NCI-H69 (cell line): ENCODE measurements around the gene DDHD1.
"Not testable (repeated sequence)": the region's sequence is repeated elsewhere in the genome, so short reads cannot be mapped to it uniquely, and the experiment has no call there.

Experiments used
- DNase-seq: peaks from one replicate; lab custom pipeline; 2025; lab: John Stamatoyannopoulos, UW

Gene DDHD1

DNA sequence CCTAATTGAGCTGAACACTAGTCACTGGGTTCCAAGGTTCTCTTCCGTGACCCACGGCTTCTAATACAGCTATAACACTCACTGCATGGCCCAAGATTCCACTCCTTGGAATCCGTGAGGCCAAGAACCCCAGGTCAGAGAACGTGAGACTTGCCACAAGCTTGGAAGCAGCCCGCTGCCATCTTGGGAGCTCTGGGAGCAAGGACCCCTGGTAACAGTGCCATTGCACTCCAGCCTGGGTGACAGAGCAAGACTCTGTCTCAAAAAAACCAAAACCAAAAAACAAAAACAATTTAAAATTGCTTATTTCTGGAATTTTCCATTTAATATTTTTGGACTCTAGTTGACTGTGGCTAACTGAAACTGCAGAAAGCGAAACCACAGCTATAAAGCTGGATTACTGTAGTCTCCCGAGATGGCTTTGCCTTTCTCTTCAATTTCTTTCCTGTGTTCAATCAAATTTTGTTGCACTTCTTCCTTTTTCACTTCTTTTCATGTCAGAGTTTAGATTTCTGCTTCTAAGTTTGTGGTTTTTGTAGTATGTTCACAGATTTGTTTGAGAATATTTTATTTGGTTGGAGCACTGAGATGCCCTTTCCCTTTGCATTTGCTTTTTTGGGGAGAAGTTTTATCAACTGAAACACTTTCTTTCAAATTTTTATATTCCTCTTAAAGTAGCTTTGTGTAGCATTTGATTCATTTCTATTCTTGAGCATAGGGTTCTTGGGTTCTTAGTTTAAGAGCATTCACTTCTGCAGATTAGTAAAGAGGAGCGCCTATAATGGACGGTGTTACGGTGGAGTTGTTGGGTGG is 44.6 kb downstream of the DDHD1 start:
- DNase-seq = no peak

GRCh38 chr14:53106768-53107167 is 46.4 kb downstream of the DDHD1 start:
- no peak for DNase-seq

DNA sequence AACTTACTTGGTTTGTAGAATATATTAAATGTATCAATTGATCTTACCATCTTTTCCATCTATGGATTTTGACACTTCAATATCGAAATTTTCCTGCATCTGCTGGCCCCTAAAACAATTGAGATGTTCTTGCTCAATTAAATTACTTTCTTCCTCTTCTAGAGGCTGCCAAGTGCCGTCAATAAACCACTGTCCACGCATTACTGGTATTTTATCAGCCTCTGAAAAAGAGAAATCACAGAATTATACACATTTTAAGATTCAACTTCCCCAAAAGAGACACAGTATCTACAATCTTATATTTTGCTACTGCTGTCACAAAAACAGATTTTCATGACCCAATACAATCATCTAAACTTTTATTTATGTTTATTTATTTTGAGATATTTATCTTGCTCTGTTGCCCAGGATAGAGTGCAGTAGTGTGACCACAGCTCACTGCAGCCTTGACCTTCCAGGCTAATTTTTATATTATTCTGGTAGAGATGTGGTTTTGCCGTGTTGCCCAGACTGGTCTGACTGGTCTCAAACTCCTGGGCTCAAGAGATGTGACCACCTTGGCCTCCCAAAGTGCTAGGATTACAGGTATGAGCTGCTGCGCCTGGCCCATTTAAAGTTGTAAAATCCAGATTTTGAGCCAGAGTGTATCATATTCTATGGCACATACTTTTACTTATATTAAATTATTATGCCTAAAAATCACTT is 49.3 kb downstream of the DDHD1 start:
- DNase-seq = no peak

GRCh38 chr14:53093206-53093605 is 59.9 kb downstream of the DDHD1 start:
- no peak for DNase-seq

DNA sequence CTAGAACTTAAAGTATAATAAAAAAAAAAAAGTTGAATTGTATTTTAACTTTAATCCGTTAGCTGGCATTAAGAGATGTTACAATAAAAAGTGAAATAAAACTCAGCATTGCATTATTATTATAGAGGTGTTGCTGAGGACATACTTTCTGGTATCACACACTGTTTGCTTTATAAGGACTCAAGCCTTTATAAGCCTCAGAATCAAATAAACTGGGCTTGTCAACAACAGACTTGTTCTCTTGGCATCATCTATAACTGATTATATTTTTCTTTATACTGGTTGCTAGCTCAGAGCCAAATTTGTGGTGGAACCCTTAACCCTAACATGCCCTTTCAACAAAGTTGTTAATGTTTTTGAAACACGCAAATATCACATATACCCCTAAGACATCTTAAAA is 62.3 kb downstream of the DDHD1 start:
- DNase-seq = no peak

- DNase-seq = not testable (repeated sequence)
Measured at GRCh38 chr14:53084954-53085353, 68.2 kb downstream of the DDHD1 start.

DNA sequence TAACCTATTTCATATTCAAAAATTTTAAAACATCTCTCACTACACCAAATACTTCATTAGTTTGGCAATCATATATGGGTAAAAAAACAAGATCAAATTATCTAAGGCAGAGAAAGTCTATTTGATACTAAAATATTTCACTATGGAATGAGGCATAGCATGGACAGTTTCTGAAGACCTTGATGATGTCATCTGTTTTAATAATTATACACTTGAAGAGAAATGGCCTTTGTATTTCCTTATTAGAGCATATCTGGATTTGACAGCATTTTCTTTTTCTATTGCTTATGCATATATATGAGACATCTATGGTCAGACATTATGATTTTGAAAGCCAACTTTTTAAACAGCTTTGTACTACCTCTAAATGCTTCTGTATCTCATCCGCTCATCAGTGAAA is 88.6 kb downstream of the DDHD1 start:
- DNase-seq = no peak

DNA sequence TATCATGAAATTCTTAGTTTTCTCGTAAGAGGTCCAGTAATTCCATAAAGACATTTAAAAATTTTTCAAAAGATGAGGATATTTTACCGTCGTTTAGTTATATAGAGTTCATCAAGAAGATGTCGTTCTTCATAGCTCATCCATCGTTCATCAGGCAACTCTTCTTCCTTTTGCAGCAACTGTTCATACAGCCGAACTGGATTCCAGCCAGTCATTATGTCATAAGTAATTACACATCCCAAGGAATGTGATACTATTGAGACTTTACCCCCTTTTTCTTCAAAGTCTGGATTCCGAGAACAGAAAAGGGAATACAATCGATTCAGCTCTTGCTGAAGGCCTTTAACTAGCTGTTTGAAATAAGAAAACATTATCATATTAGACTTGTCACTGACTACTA is 90.3 kb downstream of the DDHD1 start:
- DNase-seq = peak; percentile 14

DNA sequence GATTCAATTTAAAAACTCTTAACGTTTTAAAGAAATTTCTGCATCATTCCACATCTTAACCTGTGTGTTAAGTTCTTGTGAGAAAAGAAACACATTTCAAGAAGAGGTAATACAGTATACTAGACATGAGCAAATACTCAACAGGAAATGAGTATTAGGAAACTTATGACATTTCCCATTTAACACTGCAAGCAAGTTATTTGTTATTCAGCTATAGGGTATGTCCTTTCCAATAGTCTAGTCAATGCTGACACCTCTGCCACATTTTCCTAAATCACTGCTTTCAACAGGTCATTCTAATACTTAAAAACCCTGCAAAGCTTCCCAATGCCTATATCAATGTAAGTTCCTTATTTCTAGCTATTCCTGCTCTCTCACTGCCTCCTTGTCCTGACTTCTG is 93.1 kb downstream of the DDHD1 start:
- no peak for DNase-seq

DNA sequence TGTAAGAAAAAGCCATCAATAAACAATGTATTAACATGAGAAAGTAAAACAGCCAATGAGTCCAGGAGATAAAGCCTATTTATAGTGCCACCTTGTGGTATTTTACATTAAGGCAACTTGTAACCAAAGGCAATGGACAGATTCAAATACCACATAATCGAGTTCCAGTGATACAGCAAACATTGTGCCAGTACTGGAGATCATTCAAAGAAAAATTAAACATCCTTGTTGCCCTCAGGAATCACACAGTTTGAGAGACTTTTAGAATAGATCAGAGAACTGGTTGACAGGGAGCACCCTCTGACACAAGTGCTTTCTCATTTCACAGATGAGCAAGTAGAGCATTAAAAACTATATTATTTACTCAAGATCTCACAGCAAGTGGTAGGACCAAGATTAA is 98.1 kb downstream of the DDHD1 start:
- peak; percentile 58 for DNase-seq

DNA sequence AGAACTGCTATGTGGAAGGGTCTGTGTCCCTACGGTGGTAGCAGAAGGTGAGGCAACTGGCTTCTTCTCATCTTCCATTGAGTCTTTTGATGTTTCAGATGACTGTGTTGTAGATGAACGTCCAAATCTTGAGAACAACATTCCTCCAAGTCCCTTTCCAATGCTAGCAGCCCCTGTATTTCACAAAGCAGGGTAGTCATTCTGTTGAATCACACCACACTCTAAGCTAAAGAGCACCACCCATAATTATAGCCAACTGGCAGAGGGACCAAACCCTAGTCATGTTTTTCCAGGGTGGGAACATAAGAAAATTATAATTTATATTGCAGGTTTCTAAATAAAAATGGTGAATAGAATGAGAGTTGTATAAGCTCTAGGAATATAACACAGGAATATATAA is 98.7 kb downstream of the DDHD1 start:
- no peak for DNase-seq

DNA sequence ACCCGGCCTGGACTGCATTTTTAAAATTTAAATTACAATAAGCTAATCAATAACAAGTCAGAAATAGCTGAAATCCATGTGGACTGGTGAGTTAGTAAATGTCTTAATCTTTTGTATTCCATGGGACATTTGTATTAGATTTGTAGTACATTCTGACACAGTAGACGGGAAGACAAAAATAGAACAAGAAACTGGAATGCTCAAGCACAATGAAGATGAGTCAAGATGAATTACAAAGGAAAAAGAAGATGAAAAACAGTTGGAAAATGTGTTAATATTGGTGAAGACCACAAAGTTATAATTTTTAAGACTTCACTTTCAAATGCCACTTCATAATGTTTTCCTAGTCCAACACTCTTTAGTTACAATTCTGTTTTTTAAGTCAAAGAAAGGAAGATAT is 104.5 kb downstream of the DDHD1 start:
- DNase-seq = no peak

DNA sequence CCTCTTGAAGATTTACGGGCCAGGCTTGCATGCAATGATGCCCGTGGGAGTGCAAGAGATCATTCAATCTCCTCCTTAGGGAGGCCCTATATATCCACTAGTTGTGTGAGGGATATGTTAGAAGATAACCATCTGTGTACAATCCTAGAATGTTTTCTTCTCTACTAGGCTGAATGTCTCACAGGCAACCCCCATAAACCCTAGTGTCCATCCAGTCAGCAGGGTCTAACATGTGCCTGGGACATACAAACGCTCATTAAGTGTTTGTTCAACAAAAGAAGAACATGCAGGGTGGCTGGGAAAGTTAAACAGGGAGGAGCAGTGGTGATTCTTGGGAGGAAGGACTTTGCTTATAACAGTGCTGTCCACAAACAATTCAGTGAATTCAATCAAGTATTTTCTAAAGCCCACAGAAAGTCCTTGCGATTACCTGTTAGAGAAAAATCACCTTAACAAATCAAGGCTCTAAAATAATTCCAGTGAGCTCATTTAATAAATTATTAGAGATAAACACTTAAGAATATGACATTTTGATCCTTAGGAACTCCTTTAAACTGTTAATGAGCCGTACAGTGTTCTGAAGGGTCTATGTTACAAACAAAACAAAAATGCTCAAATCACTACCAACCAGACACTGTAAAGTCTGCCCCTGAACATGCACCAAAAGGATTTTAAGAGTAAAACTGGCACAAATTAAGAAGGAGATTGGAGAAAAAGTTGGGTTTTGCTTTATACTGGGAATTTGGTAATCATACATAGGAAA is 105.6 kb downstream of the DDHD1 start:
- no peak for DNase-seq

DNA sequence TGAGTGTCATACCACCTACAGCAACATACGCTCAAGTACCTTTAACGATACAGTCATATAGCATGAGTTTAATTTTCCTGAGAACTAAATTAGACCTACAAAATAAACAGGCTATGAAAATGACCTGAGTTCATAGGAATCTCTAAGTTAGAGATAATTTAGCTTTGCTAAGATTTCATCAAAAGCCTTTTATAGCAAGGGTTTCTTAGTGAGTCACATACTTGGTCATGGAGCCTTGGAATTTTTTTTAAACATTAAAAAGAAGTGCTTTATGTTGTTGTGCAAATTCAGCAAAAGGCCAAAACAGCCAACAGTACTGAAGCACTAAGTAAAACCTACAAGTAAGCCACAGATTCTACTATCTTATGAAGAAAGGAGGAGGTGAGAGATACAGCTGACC is 108.6 kb downstream of the DDHD1 start:
- no peak for DNase-seq

- DNase-seq = no peak
Measured at GRCh38 chr14:53043027-53043581, 110.0 kb downstream of the DDHD1 start.

DNA sequence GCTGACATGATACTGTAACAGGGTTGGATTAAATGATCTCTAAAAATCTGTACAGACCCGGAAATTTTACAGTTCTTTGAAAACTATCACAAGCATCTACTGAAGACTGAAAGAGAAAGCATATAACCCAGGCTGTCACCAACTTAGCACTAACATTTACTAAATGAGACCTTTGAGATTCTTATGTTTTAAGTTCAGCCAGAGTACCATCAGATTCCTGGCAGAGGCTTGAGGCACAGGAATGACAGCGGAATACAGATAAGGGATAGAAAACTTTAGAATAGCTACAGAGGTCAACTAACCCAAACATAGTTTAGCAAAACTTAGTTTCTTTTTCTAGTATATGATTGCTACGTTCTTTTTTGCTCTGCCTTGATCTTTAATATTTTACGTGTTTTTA is 110.6 kb downstream of the DDHD1 start:
- DNase-seq = no peak

- no peak for DNase-seq
Measured at GRCh38 chr14:53041067-53041466, 112.1 kb downstream of the DDHD1 start.

DNA sequence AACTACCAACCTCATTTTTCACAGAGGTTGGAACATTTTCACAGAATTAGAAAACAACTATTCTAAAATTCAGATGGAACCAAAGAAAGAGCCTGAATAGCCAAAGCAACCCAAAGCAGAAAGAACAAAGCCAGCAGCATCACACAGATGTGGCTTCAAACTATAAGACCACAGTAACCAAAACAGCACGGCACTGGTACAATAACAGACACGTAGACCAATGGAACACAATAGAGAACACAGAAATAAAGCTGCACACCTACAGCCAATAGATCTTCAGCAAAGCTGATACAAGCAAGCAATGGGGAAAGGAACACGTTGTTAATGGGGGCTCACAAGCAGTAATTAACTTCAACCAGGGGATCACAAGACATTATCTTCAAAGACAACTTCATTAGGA is 114.5 kb downstream of the DDHD1 start:
- DNase-seq = no peak

DNA sequence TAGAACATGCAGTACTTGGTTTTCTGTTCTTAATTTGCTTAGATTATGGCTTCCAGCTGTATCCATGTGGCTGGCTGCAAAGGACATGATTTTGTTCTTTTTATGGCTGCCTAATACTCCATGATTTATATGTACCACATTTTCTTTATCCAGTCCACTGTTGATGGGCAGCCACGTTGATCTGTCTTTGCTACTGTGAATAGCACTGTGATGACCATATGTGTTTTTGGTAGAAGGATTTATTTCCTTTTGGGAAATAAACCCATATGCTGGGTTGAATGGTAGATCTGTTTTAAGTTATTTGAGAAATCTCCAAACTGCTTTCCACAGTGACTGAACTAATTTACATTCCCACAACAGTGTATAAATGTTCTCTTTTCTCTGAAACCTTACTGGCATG is 116.1 kb downstream of the DDHD1 start:
- DNase-seq = no peak

- no peak for DNase-seq
Measured at GRCh38 chr14:53035336-53036210, 117.5 kb downstream of the DDHD1 start.

- DNase-seq = no peak
Measured at GRCh38 chr14:53034688-53035230, 118.4 kb downstream of the DDHD1 start.
